Hepatocyte (in vitro differentiated cells): ENCODE results near the gene CAB39L.

ENCODE experiments used
- EZH2 ChIP-seq: fragments of 200-600 bp; sonication (generic); IDR thresholded peaks from 2 replicates; pipeline ENCODE4 v1.6.1; 2016; ENCODE audit warnings: antibody characterized with exemption, mild to moderate bottlenecking, borderline replicate concordance
- TF ChIP-seq, protein P1 (sequence below): fragments of 200-600 bp; sonication (generic); IDR thresholded peaks from 2 replicates; pipeline ENCODE4 v1.5.1; 2016; ENCODE audit warnings: antibody characterized with exemption, mild to moderate bottlenecking; ENCODE audit not compliant: poor library complexity

- TF ChIP-seq, protein P1, sequence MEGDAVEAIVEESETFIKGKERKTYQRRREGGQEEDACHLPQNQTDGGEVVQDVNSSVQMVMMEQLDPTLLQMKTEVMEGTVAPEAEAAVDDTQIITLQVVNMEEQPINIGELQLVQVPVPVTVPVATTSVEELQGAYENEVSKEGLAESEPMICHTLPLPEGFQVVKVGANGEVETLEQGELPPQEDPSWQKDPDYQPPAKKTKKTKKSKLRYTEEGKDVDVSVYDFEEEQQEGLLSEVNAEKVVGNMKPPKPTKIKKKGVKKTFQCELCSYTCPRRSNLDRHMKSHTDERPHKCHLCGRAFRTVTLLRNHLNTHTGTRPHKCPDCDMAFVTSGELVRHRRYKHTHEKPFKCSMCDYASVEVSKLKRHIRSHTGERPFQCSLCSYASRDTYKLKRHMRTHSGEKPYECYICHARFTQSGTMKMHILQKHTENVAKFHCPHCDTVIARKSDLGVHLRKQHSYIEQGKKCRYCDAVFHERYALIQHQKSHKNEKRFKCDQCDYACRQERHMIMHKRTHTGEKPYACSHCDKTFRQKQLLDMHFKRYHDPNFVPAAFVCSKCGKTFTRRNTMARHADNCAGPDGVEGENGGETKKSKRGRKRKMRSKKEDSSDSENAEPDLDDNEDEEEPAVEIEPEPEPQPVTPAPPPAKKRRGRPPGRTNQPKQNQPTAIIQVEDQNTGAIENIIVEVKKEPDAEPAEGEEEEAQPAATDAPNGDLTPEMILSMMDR = no peak
- no peak for TF ChIP-seq EZH2
These were observed 9.6 kb upstream of the CAB39L start for GRCh38 chr13:49453465-49453864.
